K562 (cell line): ENCODE measurements around the gene ATAD3C. TPM values are rescaled to one million over a fixed set of nuclear protein-coding genes. Genes with fewer than 3 reads are reported as not detected.
"Not testable (repeated sequence)": the region's sequence is repeated elsewhere in the genome, so short reads cannot be mapped to it uniquely, and the experiment has no call there.

Experiments used
- ATF1 ChIP-seq, 2 experiments: fragments of 450-650 bp in 1 of 2; IDR thresholded peaks; 2 replicates each; pipeline ENCODE4 v1.6.1; 2016; ENCODE audit warnings: missing compliant biosample characterization in 1 of 2, missing genetic modification characterization in 1 of 2
- GTF2E2 ChIP-seq: fragments of 200-800 bp; sonication (Bioruptor generic); IDR thresholded peaks from 2 replicates; pipeline ENCODE4 v1.6.1; 2016; ENCODE audit warnings: missing genetic modification characterization, missing compliant biosample characterization
- L3MBTL2 ChIP-seq: fragments of 450-650 bp; IDR thresholded peaks from 2 replicates; pipeline ENCODE4 v1.6.1; 2016; ENCODE audit warnings: mild to moderate bottlenecking, moderate library complexity
- ZFX ChIP-seq: sonication (generic); formaldehyde crosslinking; IDR thresholded peaks from 2 replicates; pipeline ENCODE4 v1.8.0; 2022; ENCODE audit warnings: mild to moderate bottlenecking, missing genetic modification reagents, moderate library complexity
- polyA plus RNA-seq, 8 experiments: library from polyadenylated mRNA; depleted of rRNA in 4 of 8; stranded (reverse) in 5 of 8; unstranded in 3 of 8; fragments of >200 nt; fragmentation: Nextera tagmentation in 2 of 8; fragmentation: Illumina TruSeq in 1 of 8; extraction: Ambion mirVana in 2 of 8; extraction: Trizol in 1 of 8; gene quantifications; 2 replicates each; pipeline versions ENCODE4 v1.2.1 to v1.2.3, GENCODE V29; 2011 to 2014; ENCODE audit warnings: inconsistent platforms in 1 of 8, missing spikeins in 1 of 8
- total RNA-seq, 7 experiments: library from RNA; depleted of rRNA in 6 of 7; stranded (reverse); fragments of >200 nt in 6 of 7; fragmentation: Illumina TruSeq in 2 of 7; extraction: Trizol in 2 of 7; gene quantifications; 2 replicates each; pipeline versions ENCODE4 v1.2.1 to v1.2.3, GENCODE V29; 2011 to 2021; ENCODE audit warnings: low replicate concordance in 1 of 7
- TF ChIP-seq, protein P1 (sequence below), 2 experiments: fragments of 200-800 bp in 1 of 2; sonication (Bioruptor generic) in 1 of 2; sonication (generic) in 1 of 2; formaldehyde crosslinking in 1 of 2; IDR thresholded peaks in 1 of 2; conservative IDR thresholded peaks in 1 of 2; 2 replicates each; pipeline versions ENCODE4 v1.5.0 to v1.6.1; 2016 to 2020; ENCODE audit warnings: missing compliant biosample characterization in 1 of 2, missing genetic modification characterization in 1 of 2, missing genetic modification reagents in 1 of 2
- TF ChIP-seq, protein P2 (sequence below), 2 experiments: fragments of 450-650 bp in 1 of 2; sonication (generic) in 1 of 2; formaldehyde crosslinking in 1 of 2; IDR thresholded peaks in 1 of 2; conservative IDR thresholded peaks in 1 of 2; 2 replicates each; pipeline versions ENCODE4 v1.6.1 to v1.8.1; 2016 to 2023; ENCODE audit warnings: mild to moderate bottlenecking in 2 of 2, moderate library complexity in 2 of 2, inconsistent platforms in 1 of 2, missing genetic modification reagents in 1 of 2
- TF ChIP-seq, protein P3 (sequence below): fragments of 450-650 bp; IDR thresholded peaks from 2 replicates; pipeline ENCODE4 v1.6.1; 2016; ENCODE audit warnings: mild to moderate bottlenecking, moderate library complexity
- TF ChIP-seq, protein P4 (sequence below): sonication (generic); formaldehyde crosslinking; IDR thresholded peaks from 2 replicates; pipeline ENCODE4 v1.8.0; 2023; ENCODE audit warnings: mild to moderate bottlenecking, missing genetic modification reagents
- TF ChIP-seq, protein P5 (sequence below): sonication (generic); formaldehyde crosslinking; IDR thresholded peaks from 2 replicates; pipeline ENCODE4 v1.9.0; 2022; ENCODE audit warnings: mild to moderate bottlenecking, missing genetic modification reagents

Gene ATAD3C
- total and polyA plus RNA-seq, 9 of the 15 experiments (the other 6 are each of a cell fraction or from before 2014, with no cell fraction given) = 0.03 to 0.18 TPM; not detected in 7

DNA sequence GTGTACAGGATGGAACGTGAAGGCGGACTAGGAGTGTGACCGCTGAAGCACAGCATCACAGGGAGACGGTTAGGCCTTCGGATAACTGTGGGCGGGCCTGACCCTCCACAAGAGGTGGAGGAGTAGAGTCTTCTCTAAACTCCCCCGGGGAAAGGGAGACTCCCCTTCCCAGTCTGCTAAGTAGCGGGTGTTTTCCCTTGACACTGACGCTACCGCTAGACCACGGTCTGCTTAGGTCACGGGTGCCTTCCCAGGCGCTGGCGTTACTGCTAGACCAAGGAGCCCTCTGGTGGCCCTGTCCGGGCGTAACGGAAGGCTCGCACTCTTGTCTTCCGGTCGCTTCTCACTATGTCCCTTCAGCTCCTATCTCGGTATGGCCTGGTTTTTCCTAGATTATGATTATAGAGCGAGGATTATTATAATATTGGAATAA, 55.9 kb downstream of the ATAD3C start (continued):
- TF ChIP-seq, protein P1, sequence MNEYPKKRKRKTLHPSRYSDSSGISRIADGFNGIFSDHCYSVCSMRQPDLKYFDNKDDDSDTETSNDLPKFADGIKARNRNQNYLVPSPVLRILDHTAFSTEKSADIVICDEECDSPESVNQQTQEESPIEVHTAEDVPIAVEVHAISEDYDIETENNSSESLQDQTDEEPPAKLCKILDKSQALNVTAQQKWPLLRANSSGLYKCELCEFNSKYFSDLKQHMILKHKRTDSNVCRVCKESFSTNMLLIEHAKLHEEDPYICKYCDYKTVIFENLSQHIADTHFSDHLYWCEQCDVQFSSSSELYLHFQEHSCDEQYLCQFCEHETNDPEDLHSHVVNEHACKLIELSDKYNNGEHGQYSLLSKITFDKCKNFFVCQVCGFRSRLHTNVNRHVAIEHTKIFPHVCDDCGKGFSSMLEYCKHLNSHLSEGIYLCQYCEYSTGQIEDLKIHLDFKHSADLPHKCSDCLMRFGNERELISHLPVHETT (CRISPR knock-in tag; conservative IDR thresholded peaks at IDR 0.05 in 1 of 2, IDR thresholded peaks at IDR 0.05 in 1 of 2) = 0 out of 4 replicates have a peak, but pooled peaks of 1 of the 2 experiments have one; percentile 48
- TF ChIP-seq, protein P2, sequence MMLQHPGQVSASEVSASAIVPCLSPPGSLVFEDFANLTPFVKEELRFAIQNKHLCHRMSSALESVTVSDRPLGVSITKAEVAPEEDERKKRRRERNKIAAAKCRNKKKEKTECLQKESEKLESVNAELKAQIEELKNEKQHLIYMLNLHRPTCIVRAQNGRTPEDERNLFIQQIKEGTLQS (IDR thresholded peaks at IDR 0.05) = 0 out of 2 replicates have a peak, but pooled peaks have one; percentile 3
- TF ChIP-seq, protein P2 (CRISPR knock-in tag; conservative IDR thresholded peaks at IDR 0.05) = not testable (repeated sequence)
- 0 out of 2 replicates have a peak, but pooled peaks have one; percentile 42 for TF ChIP-seq L3MBTL2
- TF ChIP-seq, protein P3, sequence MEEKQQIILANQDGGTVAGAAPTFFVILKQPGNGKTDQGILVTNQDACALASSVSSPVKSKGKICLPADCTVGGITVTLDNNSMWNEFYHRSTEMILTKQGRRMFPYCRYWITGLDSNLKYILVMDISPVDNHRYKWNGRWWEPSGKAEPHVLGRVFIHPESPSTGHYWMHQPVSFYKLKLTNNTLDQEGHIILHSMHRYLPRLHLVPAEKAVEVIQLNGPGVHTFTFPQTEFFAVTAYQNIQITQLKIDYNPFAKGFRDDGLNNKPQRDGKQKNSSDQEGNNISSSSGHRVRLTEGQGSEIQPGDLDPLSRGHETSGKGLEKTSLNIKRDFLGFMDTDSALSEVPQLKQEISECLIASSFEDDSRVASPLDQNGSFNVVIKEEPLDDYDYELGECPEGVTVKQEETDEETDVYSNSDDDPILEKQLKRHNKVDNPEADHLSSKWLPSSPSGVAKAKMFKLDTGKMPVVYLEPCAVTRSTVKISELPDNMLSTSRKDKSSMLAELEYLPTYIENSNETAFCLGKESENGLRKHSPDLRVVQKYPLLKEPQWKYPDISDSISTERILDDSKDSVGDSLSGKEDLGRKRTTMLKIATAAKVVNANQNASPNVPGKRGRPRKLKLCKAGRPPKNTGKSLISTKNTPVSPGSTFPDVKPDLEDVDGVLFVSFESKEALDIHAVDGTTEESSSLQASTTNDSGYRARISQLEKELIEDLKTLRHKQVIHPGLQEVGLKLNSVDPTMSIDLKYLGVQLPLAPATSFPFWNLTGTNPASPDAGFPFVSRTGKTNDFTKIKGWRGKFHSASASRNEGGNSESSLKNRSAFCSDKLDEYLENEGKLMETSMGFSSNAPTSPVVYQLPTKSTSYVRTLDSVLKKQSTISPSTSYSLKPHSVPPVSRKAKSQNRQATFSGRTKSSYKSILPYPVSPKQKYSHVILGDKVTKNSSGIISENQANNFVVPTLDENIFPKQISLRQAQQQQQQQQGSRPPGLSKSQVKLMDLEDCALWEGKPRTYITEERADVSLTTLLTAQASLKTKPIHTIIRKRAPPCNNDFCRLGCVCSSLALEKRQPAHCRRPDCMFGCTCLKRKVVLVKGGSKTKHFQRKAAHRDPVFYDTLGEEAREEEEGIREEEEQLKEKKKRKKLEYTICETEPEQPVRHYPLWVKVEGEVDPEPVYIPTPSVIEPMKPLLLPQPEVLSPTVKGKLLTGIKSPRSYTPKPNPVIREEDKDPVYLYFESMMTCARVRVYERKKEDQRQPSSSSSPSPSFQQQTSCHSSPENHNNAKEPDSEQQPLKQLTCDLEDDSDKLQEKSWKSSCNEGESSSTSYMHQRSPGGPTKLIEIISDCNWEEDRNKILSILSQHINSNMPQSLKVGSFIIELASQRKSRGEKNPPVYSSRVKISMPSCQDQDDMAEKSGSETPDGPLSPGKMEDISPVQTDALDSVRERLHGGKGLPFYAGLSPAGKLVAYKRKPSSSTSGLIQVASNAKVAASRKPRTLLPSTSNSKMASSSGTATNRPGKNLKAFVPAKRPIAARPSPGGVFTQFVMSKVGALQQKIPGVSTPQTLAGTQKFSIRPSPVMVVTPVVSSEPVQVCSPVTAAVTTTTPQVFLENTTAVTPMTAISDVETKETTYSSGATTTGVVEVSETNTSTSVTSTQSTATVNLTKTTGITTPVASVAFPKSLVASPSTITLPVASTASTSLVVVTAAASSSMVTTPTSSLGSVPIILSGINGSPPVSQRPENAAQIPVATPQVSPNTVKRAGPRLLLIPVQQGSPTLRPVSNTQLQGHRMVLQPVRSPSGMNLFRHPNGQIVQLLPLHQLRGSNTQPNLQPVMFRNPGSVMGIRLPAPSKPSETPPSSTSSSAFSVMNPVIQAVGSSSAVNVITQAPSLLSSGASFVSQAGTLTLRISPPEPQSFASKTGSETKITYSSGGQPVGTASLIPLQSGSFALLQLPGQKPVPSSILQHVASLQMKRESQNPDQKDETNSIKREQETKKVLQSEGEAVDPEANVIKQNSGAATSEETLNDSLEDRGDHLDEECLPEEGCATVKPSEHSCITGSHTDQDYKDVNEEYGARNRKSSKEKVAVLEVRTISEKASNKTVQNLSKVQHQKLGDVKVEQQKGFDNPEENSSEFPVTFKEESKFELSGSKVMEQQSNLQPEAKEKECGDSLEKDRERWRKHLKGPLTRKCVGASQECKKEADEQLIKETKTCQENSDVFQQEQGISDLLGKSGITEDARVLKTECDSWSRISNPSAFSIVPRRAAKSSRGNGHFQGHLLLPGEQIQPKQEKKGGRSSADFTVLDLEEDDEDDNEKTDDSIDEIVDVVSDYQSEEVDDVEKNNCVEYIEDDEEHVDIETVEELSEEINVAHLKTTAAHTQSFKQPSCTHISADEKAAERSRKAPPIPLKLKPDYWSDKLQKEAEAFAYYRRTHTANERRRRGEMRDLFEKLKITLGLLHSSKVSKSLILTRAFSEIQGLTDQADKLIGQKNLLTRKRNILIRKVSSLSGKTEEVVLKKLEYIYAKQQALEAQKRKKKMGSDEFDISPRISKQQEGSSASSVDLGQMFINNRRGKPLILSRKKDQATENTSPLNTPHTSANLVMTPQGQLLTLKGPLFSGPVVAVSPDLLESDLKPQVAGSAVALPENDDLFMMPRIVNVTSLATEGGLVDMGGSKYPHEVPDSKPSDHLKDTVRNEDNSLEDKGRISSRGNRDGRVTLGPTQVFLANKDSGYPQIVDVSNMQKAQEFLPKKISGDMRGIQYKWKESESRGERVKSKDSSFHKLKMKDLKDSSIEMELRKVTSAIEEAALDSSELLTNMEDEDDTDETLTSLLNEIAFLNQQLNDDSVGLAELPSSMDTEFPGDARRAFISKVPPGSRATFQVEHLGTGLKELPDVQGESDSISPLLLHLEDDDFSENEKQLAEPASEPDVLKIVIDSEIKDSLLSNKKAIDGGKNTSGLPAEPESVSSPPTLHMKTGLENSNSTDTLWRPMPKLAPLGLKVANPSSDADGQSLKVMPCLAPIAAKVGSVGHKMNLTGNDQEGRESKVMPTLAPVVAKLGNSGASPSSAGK = 0 out of 2 replicates have a peak, but pooled peaks have one; percentile 26
- TF ChIP-seq, protein P4, sequence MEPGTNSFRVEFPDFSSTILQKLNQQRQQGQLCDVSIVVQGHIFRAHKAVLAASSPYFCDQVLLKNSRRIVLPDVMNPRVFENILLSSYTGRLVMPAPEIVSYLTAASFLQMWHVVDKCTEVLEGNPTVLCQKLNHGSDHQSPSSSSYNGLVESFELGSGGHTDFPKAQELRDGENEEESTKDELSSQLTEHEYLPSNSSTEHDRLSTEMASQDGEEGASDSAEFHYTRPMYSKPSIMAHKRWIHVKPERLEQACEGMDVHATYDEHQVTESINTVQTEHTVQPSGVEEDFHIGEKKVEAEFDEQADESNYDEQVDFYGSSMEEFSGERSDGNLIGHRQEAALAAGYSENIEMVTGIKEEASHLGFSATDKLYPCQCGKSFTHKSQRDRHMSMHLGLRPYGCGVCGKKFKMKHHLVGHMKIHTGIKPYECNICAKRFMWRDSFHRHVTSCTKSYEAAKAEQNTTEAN (CRISPR knock-in tag) = 0 out of 2 replicates have a peak, but pooled peaks have one; percentile 8
- TF ChIP-seq ZFX = peak; percentile 71
- TF ChIP-seq, protein P5, sequence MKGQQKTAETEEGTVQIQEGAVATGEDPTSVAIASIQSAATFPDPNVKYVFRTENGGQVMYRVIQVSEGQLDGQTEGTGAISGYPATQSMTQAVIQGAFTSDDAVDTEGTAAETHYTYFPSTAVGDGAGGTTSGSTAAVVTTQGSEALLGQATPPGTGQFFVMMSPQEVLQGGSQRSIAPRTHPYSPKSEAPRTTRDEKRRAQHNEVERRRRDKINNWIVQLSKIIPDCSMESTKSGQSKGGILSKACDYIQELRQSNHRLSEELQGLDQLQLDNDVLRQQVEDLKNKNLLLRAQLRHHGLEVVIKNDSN (CRISPR knock-in tag) = peak; percentile 59; the same call in 1 of the 2 replicates
- not testable (repeated sequence) for TF ChIP-seq ATF1 (CRISPR knock-in tag; IDR thresholded peaks at IDR 0.05)
- TF ChIP-seq ATF1 (tag; IDR thresholded peaks at IDR 0.05) = peak; percentile 69
- TF ChIP-seq GTF2E2 (tag) = peak; percentile 71; the same call in 1 of the 2 replicates
